Astrocyte of the hippocampus (primary cell): ENCODE results near the gene C5orf15.
A peak's percentile ranks its signal among the peaks of the same experiment; 100 is the strongest.

Source experiments
- DNase-seq: peaks from one replicate; pipeline ENCODE4 v3.0.0; 2011; ENCODE audit warnings: low read depth, low spot score

Gene C5orf15

DNA sequence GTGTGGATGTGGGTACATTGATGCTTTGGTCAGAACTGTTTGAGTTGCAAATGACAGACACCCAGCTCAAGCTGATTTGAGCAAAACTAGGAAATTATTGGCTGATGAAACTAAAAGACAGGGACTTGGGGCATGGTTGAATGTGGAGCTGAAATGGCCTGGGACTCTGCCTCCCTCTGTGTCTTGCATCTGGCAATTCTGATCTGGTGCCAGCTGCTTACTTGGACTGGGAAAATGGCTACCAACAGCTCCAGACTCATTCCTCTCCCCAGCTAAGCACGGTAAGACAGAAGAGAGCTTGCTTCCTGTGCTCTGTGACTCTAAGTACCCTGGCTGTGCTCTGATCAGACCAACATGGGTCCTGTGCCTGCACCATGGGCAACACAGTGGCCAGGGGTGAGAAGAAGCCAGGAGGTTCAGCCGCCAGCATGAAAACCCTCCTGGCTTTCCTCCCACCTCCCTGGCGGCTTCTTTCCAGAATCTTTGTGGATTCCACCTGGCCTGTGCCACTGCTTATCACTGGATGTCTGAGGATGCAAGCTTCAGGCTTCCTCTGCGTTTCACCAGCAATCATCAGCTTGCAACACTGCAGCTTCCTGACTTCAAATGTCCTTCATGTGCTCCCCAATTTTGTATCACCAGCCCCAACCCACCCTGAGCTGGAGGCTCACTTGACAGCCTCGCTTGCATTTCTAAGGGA is 44.1 kb downstream of the C5orf15 start:
- DNase-seq: no peak

DNA sequence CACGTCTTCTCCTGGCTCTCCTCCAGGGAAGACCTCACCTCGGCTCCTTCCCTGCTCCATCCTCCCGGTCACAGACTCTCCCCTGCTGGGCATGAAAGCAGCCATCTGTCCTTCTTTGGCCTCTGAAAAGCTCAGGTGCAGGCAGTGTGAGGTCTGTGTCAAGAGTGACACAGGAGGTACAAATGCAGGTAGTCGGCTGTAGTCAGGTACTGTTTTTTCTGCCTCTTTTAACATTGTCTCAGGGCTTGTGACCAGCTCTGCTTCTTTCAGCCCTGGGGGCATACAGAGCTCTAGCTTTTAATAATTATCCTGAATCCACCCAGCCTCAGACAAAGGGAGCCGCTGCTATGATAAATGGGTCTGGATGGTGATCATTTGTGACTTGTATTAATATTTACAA is 46.4 kb downstream of the C5orf15 start:
- DNase-seq: no peak

DNA sequence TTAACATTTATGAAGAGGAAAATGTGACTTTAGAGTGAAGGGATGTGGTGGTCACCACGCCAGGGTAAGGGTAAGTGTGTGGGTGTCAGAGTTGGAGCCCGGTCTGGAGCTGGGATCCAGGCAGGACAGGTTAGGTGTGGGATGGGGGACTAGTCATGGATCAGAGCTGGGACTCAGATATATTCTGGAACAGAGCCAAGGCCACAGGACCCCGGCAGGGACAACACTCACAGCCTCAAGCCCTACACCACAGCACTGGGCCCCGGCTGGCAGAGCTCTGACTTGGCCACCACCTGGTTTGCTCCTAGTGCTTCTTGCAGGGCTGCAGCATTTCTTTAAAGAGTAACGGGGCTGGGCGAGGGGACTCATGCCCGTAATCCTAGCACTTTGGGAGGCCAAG is 47.4 kb downstream of the C5orf15 start:
- DNase-seq: no peak

DNA sequence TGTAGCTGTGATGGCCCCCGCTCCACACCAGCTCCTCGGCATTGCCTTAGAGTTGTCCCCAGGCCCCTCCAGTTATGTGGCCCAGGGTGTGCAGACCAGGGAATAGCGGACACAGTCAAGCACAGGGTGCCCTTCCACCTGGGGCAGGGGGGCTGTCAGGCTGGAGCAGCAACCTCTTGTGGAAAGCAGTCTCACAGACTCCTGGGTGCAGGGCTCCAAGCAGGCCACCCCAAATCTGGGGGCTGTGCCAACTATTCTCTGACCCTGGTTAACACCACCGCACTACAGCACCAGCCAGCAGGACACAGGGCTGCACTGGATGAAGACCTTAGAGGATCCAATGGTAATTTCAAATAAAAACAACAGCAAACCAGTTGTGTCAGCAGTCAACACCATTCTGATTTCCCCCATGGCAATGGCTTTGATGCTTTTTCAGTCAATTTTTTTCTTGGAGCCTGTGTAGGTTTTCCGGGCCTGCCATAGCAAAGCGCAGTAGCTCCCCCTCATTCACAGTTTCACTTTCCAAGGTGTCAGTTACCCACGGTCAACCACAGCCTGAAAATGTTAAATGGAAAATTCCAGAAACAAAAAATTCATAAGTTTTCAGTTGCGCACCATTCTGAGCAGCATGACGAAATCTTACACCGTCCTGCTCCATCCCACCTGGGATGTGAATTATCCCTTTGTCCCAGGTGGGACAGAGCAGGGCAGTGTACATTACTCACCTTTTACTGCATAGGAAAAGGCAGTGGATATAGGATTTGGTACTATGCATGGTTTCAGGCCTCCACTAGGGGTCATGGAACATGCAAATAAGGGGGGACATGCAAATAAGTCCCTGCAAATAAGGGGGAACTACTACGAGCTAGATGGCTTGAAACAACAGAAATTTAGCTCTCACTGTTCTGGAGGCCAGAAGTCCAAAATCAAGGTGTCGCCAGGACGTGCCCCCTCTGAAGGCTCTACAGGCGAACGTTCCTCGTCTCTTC is 49.0 kb downstream of the C5orf15 start:
- DNase-seq: no peak

DNA sequence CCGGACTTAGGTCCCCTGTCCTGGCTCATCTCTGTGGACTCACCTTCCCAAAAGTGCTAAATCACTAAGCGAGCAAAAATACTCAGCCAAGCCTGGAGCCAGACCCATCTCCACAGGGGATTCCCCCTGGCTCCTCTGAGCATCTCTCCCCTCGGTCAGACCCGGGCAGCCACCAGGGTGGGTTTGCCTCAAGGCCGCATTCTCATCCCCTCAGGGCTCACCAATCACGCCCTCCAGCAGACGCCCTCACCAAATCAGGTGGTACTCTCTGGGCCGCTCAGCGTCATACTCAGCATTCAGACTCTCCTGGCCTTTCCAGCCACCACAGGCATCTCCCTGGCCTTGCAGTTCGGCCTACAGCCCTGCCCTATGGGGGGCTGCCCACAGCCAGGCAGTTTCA is 49.7 kb downstream of the C5orf15 start:
- DNase-seq: no peak

DNA sequence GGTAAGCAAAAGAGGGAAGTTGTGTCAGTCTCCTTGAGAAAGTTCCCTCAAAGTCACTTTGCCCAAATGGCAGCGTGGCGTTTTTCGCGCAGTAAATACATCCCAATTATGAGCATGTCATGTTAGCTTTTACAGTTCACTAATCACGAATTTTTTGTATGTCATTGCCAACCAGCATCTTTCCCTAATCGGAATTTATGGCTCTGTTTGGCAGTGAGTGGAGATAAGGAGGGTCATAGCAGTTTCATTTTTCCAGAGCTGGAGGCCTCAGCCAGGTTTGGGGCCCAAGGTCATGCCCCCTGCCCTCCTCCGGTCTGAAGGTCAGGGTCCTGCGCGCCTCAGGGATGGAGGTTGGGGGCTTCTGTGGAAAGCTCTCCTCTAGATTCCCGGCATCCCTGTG is 50.1 kb downstream of the C5orf15 start:
- DNase-seq: no peak

DNA sequence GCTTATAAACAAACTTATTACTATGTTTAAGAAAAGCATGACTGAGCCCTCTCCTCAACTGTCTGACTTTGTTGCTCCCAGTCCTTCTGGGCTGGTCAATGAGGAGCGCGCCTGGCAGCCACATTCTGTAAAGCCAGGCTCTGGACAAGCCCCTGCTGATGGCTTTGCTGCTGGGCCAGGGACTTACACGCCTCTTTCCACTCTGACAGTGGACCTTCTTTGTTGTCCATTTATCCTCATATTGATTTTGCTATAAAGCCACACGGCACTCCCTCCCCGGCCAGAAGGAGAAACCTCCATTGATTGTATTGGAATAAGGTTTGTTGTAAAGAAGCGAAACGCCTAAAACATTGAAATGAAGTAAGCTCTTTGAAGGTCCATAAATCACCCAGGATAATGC is 50.6 kb downstream of the C5orf15 start:
- no peak for DNase-seq

- no peak for DNase-seq
Observed at GRCh38 chr5:133916914-133917313, 51.5 kb downstream of the C5orf15 start.

DNA sequence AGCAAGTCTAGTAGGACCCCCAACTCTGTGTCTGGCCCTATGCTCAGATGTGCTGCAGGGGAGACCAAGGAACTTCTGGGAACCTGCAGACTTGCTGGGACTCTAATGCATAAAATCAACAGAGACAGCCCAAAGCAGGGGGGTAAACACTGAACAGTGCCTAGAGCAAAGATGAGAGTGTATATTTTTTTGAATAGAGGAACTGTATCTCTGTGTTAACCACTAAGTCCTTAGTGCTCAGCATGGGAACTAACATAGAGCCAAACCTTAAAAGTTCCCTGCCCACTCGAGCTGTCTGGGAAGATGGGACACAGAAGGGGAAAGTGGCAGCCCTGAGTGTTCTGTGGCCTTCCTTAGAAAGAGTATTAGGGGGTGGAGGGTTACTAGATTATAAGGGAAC is 51.9 kb downstream of the C5orf15 start:
- DNase-seq: no peak

DNA sequence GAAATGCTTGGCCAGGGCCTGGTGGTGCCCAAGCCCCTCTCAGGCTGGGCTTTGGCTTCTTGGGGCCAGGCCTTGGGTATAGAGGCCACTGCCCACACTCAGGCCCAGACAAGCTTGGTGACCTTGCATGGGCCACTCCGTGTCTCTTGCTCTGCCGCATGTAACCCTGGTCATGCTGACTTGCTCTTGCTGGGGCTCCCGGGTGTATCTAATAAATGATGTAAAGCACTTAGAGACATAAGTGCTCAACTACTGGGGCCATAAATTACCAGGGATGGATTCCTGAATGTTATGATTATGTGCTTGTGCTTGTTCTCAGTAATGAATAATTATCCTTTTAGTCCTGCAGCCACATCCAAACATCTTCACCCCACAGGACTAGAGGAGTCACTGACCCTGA is 54.0 kb downstream of the C5orf15 start:
- no peak for DNase-seq

DNA sequence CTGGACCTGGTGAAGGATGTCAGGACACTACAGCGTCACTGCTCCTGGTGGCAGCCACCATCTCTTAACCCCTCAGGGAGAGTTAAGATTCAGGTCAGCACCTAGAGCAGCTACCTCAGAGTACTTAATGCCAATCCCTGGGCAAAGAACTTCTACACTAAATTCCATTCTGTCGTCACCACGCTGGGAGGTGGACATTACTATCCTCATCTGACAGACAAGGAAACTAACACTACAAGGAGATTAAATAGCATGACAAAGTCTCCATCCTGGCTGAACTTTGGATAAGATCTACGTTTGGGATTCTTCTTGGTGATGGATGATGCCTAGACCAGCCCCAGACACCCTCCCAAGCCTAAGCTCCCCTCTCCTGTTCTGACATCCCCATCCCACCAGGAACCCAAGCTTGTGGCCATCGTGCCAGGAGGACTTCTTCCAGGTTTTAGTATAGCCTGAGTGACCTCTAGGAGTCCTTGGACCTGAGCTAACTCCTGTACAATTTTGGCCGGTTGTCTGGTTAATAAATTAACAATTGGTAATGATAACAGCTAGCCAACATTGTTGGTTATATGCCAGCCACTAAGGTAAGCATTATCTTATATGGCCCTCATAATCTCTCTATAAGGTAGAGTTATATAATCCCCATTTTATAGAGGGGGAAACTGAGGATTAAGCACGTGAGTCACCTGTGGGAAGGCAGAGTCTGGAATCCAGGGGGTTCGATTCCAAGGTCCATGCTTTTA is 54.8 kb downstream of the C5orf15 start:
- DNase-seq: no peak

DNA sequence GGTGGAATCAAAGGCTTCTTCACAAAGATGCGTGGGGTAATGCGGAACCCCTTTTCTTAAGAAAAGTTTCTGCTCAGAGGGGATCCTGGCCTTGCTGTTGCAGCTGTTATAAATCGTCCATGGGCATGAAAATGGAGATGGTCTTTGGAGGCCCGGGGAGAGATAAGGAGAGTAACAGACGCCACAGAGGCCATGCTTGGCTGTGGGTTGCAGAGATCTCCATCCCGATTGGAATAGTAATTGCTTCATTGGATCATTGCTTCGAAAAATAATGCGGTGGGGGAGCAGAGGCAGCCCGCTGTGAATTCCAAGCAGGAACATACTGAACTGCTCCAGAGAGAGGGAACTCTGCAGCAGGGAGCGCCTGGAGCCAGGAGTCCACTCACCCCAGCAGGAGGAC is 55.5 kb downstream of the C5orf15 start:
- no peak for DNase-seq

- DNase-seq: no peak
Observed at GRCh38 chr5:133910571-133910970, 57.9 kb downstream of the C5orf15 start.

- no peak for DNase-seq
Observed at GRCh38 chr5:133909603-133910002, 58.8 kb downstream of the C5orf15 start.

GRCh38 chr5:133907075-133907474 is 61.4 kb downstream of the C5orf15 start:
- peak; percentile 47 for DNase-seq

DNA sequence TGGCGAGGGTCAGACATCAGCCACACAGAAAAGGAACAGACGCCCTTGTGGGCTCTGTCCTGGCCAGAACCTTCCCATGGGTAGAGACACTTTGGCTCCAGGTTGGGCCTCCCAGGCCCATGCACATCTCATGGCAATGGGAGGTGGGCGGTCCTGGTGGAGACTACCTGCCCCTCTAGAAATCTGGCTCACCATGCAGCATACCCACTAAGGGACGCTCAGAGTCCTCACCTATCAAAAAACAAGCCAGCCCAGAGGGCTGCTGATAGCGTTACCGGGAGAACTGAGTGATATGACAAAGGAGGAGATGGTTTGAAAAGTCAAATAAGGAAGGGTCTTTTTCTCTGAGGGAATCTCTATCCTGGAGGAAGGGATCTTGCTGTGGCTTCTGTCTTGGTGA is 62.1 kb downstream of the C5orf15 start:
- DNase-seq: no peak
